Type B pancreatic cell (in vitro differentiated cells): ENCODE data around the gene NPLOC4. TPM values are rescaled to one million over a fixed set of nuclear protein-coding genes. Genes with fewer than 3 reads are reported as not detected.

Experiments
- DNase-seq: peaks from one replicate; pipeline ENCODE4 v3.0.0; 2021; ENCODE audit warnings: mixed read lengths; ENCODE audit not compliant: unreplicated experiment; ENCODE audit errors: extremely low spot score
- H3K27ac Mint-ChIP-seq: 2 replicates; pipeline ENCODE4 v1.8.0; 2021; ENCODE audit warnings: mild to moderate bottlenecking, mixed read lengths
- H3K27me3 Mint-ChIP-seq: 2 replicates; pipeline ENCODE4 v1.8.0; 2021; ENCODE audit warnings: mixed read lengths
- H3K36me3 Mint-ChIP-seq: 2 replicates; pipeline ENCODE4 v1.8.0; 2021; ENCODE audit warnings: mixed read lengths
- H3K4me1 Mint-ChIP-seq: one replicate; pipeline ENCODE4 v1.8.0; 2021; ENCODE audit warnings: mixed read lengths; ENCODE audit not compliant: unreplicated experiment
- H3K4me3 Mint-ChIP-seq: 2 replicates; pipeline ENCODE4 v1.8.0; 2021; ENCODE audit warnings: mild to moderate bottlenecking, mixed read lengths
- H3K9me3 Mint-ChIP-seq: 2 replicates; pipeline ENCODE4 v1.8.0; 2021; ENCODE audit warnings: mixed read lengths
- CTCF ChIP-seq: fragments of 200-600 bp; sonication (generic); conservative IDR thresholded peaks from 2 replicates; pipeline ENCODE4 v1.5.0; 2021; ENCODE audit warnings: antibody characterized with exemption, mild to moderate bottlenecking
- total RNA-seq: library from RNA; stranded (reverse); gene quantifications from 2 replicates; pipeline ENCODE4 v1.2.1, GENCODE V29; 2021; ENCODE audit warnings: low replicate concordance

Gene NPLOC4
- total RNA-seq, 1 donor from 2014 or later: 82.4 TPM

- peak overlapping the region; percentile 68 for H3K4me3 Mint-ChIP-seq
- no peak for DNase-seq
- H3K27ac Mint-ChIP-seq: peak overlapping the region; percentile 43
- peaks cover 10% of the 10 kb centered on the region for H3K27me3 Mint-ChIP-seq
- no peaks in the 10 kb centered on the region for H3K9me3 Mint-ChIP-seq
- no peaks in the 10 kb centered on the region for H3K36me3 Mint-ChIP-seq
- peaks cover 26% of the 10 kb centered on the region for H3K4me1 Mint-ChIP-seq
- peak; percentile 61 for TF ChIP-seq CTCF
Measured at GRCh38 chr17:81519284-81520020, 117.5 kb downstream of the NPLOC4 start.

GRCh38 chr17:81518785-81519283 lies 118.1 kb downstream of the NPLOC4 start:
- Mint-ChIP-seq H3K27me3 (peaks cover 10% of the 10 kb centered on the region), H3K4me3 (peak overlapping the region; percentile 82), H3K27ac (peak overlapping the region; percentile 88), H3K4me1 (peaks cover 26% of the 10 kb centered on the region), H3K9me3 (no peaks in the 10 kb centered on the region), H3K36me3 (no peaks in the 10 kb centered on the region)
- DNase-seq: no peak
- no peak for TF ChIP-seq CTCF

- H3K9me3 Mint-ChIP-seq: no peaks in the 10 kb centered on the region
- H3K27ac Mint-ChIP-seq: peak overlapping the region; percentile 88
- H3K36me3 Mint-ChIP-seq: no peaks in the 10 kb centered on the region
- H3K4me3 Mint-ChIP-seq: peak overlapping the region; percentile 82
- no peak for TF ChIP-seq CTCF
- H3K4me1 Mint-ChIP-seq: peaks cover 24% of the 10 kb centered on the region
- no peak for DNase-seq
- peaks cover 10% of the 10 kb centered on the region for H3K27me3 Mint-ChIP-seq
Measured at GRCh38 chr17:81518113-81518784, 118.7 kb downstream of the NPLOC4 start.

GRCh38 chr17:81517339-81518112 lies 119.4 kb downstream of the NPLOC4 start:
- Mint-ChIP-seq H3K27ac (peak overlapping the region; percentile 88), H3K27me3 (peaks cover 10% of the 10 kb centered on the region), H3K9me3 (no peaks in the 10 kb centered on the region), H3K36me3 (no peaks in the 10 kb centered on the region), H3K4me1 (peaks cover 18% of the 10 kb centered on the region), H3K4me3 (peak overlapping the region; percentile 82)
- no peak for TF ChIP-seq CTCF
- DNase-seq: no peak

GRCh38 chr17:81517009-81517338 lies 119.9 kb downstream of the NPLOC4 start:
- H3K27me3 Mint-ChIP-seq: peaks cover 10% of the 10 kb centered on the region
- peak overlapping the region; percentile 90 for H3K4me3 Mint-ChIP-seq
- H3K4me1 Mint-ChIP-seq: peaks cover 15% of the 10 kb centered on the region

More at GRCh38 chr17:81517009-81517338, 119.9 kb downstream of the NPLOC4 start:
- Mint-ChIP-seq H3K36me3 (peaks cover 1% of the 10 kb centered on the region), H3K9me3 (no peaks in the 10 kb centered on the region), H3K27ac (no peak overlapping the region)
- no peak for TF ChIP-seq CTCF
- no peak for DNase-seq
